Bronchial epithelial cell (primary cell): ENCODE measurements around the gene SYNCRIP. TPM values are rescaled to one million over a fixed set of nuclear protein-coding genes. Genes with fewer than 3 reads are reported as not detected.
A peak's percentile ranks its signal among the peaks of the same experiment; 100 is the strongest.

Experiments
- DNase-seq: peaks from one replicate; pipeline ENCODE4 v3.0.0-alpha.2; 2010; ENCODE audit warnings: low read depth
- FAIRE-seq: peaks from 2 replicates; lab custom pipeline; 2011; peaks lifted over from hg19 to GRCh38; lab: Jason Lieb, UNC
- H3K27me3 ChIP-seq: 2 replicates; pipeline ENCODE4 v1.5.1; 2011; ENCODE audit warnings: low read length; ENCODE audit not compliant: control insufficient read depth, insufficient read depth
- H3K36me3 ChIP-seq: 2 replicates; pipeline ENCODE4 v1.5.1; 2011; ENCODE audit warnings: low read length; ENCODE audit not compliant: control insufficient read depth, insufficient read depth
- H3K4me3 ChIP-seq: 2 replicates; pipeline ENCODE4 v1.5.1; 2011; ENCODE audit warnings: mild to moderate bottlenecking, low read depth, low read length, control low read depth
- CTCF ChIP-seq: IDR thresholded peaks from 2 replicates; pipeline ENCODE4 v1.5.1; 2011; ENCODE audit warnings: mild to moderate bottlenecking, moderate library complexity, low read length, control low read depth, inconsistent platforms; ENCODE audit not compliant: insufficient read depth, severe bottlenecking
- total RNA-seq: library from RNA; depleted of rRNA; stranded (reverse); fragments of >200 nt; gene quantifications from 2 replicates; pipeline ENCODE4 v1.2.1, GENCODE V29; 2014

The SYNCRIP gene
- total RNA-seq, 1 donor from 2014 or later = 66.6 TPM

GRCh38 chr6:85600713-85601313, 41.9 kb downstream of the SYNCRIP start:
- no peak for FAIRE-seq
- TF ChIP-seq CTCF = no peak

GRCh38 chr6:85594197-85594930, 48.3 kb downstream of the SYNCRIP start:
- no peak for TF ChIP-seq CTCF
- H3K27me3 ChIP-seq = no peaks in the 10 kb centered on the region
- H3K36me3 ChIP-seq = no peaks in the 10 kb centered on the region
- FAIRE-seq (no peak), DNase-seq (peak; percentile 54)
- H3K4me3 ChIP-seq = peak overlapping the region; percentile 90

More at GRCh38 chr6:85600713-85601313, 41.9 kb downstream of the SYNCRIP start:
- Histone ChIP-seq H3K36me3 (no peaks in the 10 kb centered on the region), H3K4me3 (no peak overlapping the region), H3K27me3 (no peaks in the 10 kb centered on the region)
- no peak for DNase-seq

- FAIRE-seq = no peak
- peak; percentile 86 for DNase-seq
- Histone ChIP-seq H3K4me3 (peak within 1 kb of the TSS; percentile 90), H3K27me3 (no peaks in the 10 kb centered on the region), H3K36me3 (no peaks in the 10 kb centered on the region)
- no peak for TF ChIP-seq CTCF
Measured at GRCh38 chr6:85593438-85594196, 49.1 kb downstream of the SYNCRIP start, which contains the start of gene SNX14. Gene SNX14, minus strand, starts transcription at chr6:85593858. Its CDS starts 140 bp downstream, at chr6:85593718.

- H3K27me3 ChIP-seq = no peaks in the 10 kb centered on the region
- TF ChIP-seq CTCF = no peak
- no peak for FAIRE-seq
- peaks cover 1% of the 10 kb centered on the region for H3K36me3 ChIP-seq
- no peak overlapping the region for H3K4me3 ChIP-seq
- DNase-seq = no peak
Measured at GRCh38 chr6:85592033-85592432, 50.7 kb downstream of the SYNCRIP start.

GRCh38 chr6:85591207-85591606, 51.5 kb downstream of the SYNCRIP start:
- DNase-seq (no peak), FAIRE-seq (no peak)
- H3K36me3 ChIP-seq = peaks cover 1% of the 10 kb centered on the region
- no peak for TF ChIP-seq CTCF
- H3K4me3 ChIP-seq = no peak overlapping the region
- no peaks in the 10 kb centered on the region for H3K27me3 ChIP-seq
